ENCODE data around the gene CYP1A2.

CYP1A2 gene

GRCh38 chr15:74769463-74770025, 20.9 kb downstream of the CYP1A2 start:
- no peak for TF ChIP-seq CTCF (conservative IDR thresholded peaks at IDR 0.05; ENCODE audit: low read depth, low read length)
- H3K36me3 ChIP-seq (ENCODE audit: insufficient read depth) = no peaks in the 10 kb centered on the region
- no peak overlapping the region for H3K4me2 ChIP-seq
- no peaks in the 10 kb centered on the region for H4K20me1 ChIP-seq (ENCODE audit: insufficient read depth)
- H3K27me3 ChIP-seq (ENCODE audit: insufficient read depth, low read depth) = no peaks in the 10 kb centered on the region; the same call in 1 of the 2 replicates
- no peak overlapping the region for H3K27ac ChIP-seq
- peaks cover 38% of the 10 kb centered on the region for H3K4me1 ChIP-seq (ENCODE audit: low read depth, poor library complexity, severe bottlenecking)
- H3K9ac ChIP-seq = no peak overlapping the region
- no peak overlapping the region for H3K4me3 ChIP-seq (IDR thresholded peaks at IDR 0.05; ENCODE audit: insufficient read depth, low read depth, low read length)
- H2AFZ ChIP-seq (ENCODE audit: low read depth) = no peak overlapping the region
- no peaks in the 10 kb centered on the region for H3K79me2 ChIP-seq (ENCODE audit: insufficient read depth, low read depth)

- Histone ChIP-seq H3K79me2 (ENCODE audit: insufficient read depth, low read depth) (no peaks in the 10 kb centered on the region), H3K27ac (no peak overlapping the region), H3K4me3 (IDR thresholded peaks at IDR 0.05; ENCODE audit: insufficient read depth, low read depth, low read length) (no peak overlapping the region), H3K4me2 (no peak overlapping the region), H3K9ac (no peak overlapping the region), H2AFZ (ENCODE audit: low read depth) (no peak overlapping the region; the same call in 1 of the 2 replicates), H3K36me3 (ENCODE audit: insufficient read depth) (no peaks in the 10 kb centered on the region), H4K20me1 (ENCODE audit: insufficient read depth) (no peaks in the 10 kb centered on the region), H3K27me3 (ENCODE audit: insufficient read depth, low read depth) (no peaks in the 10 kb centered on the region; the same call in 1 of the 2 replicates), H3K4me1 (ENCODE audit: low read depth, poor library complexity, severe bottlenecking) (peaks cover 46% of the 10 kb centered on the region)
- TF ChIP-seq CTCF (conservative IDR thresholded peaks at IDR 0.05; ENCODE audit: low read depth, low read length) = no peak
Observed at GRCh38 chr15:74770211-74770903, 21.7 kb downstream of the CYP1A2 start.

- H3K79me2 ChIP-seq (ENCODE audit: insufficient read depth, low read depth) = no peaks in the 10 kb centered on the region
- H3K36me3 ChIP-seq (ENCODE audit: insufficient read depth) = no peaks in the 10 kb centered on the region
- TF ChIP-seq CTCF (conservative IDR thresholded peaks at IDR 0.05; ENCODE audit: low read depth, low read length) = no peak
- no peaks in the 10 kb centered on the region for H4K20me1 ChIP-seq (ENCODE audit: insufficient read depth)
- peaks cover 66% of the 10 kb centered on the region for H3K4me1 ChIP-seq (ENCODE audit: low read depth, poor library complexity, severe bottlenecking)
- no peak overlapping the region for H3K4me3 ChIP-seq (IDR thresholded peaks at IDR 0.05; ENCODE audit: insufficient read depth, low read depth, low read length)
- H3K4me2 ChIP-seq = peak overlapping the region; percentile 50; the same call in 1 of the 2 replicates
- H3K27me3 ChIP-seq (ENCODE audit: insufficient read depth, low read depth) = no peaks in the 10 kb centered on the region; the same call in 1 of the 2 replicates
- H3K27ac ChIP-seq = peak overlapping the region; percentile 10; the same call in 1 of the 2 replicates
- H2AFZ ChIP-seq (ENCODE audit: low read depth) = no peak overlapping the region; the same call in 1 of the 2 replicates
- peak overlapping the region; percentile 5; the same call in 1 of the 2 replicates for H3K9ac ChIP-seq
Observed at GRCh38 chr15:74773329-74773728, 24.7 kb downstream of the CYP1A2 start.

GRCh38 chr15:74773731-74774252, 25.1 kb downstream of the CYP1A2 start:
- Histone ChIP-seq H3K27ac (peak overlapping the region; percentile 10; the same call in 1 of the 2 replicates), H3K9ac (peak overlapping the region; percentile 5; the same call in 1 of the 2 replicates), H3K36me3 (ENCODE audit: insufficient read depth) (no peaks in the 10 kb centered on the region), H3K79me2 (ENCODE audit: insufficient read depth, low read depth) (no peaks in the 10 kb centered on the region), H3K4me2 (peak overlapping the region; percentile 50; the same call in 1 of the 2 replicates), H3K27me3 (ENCODE audit: insufficient read depth, low read depth) (no peaks in the 10 kb centered on the region; the same call in 1 of the 2 replicates), H2AFZ (ENCODE audit: low read depth) (no peak overlapping the region; the same call in 1 of the 2 replicates), H3K4me1 (ENCODE audit: low read depth, poor library complexity, severe bottlenecking) (peaks cover 67% of the 10 kb centered on the region), H3K4me3 (IDR thresholded peaks at IDR 0.05; ENCODE audit: insufficient read depth, low read depth, low read length) (no peak overlapping the region), H4K20me1 (ENCODE audit: insufficient read depth) (no peaks in the 10 kb centered on the region)
- no peak for TF ChIP-seq CTCF (conservative IDR thresholded peaks at IDR 0.05; ENCODE audit: low read depth, low read length)
